Measurements from ENCODE around the gene TMEM232. TPM values are rescaled to one million over a fixed set of nuclear protein-coding genes. Genes with fewer than 3 reads are reported as not detected.

Gene TMEM232
- total RNA-seq, 1 experiment from 2014 or later: 1.6 TPM

GRCh38 chr5:110768138-110768860, 41.8 kb upstream of the TMEM232 start:
- H4K8ac ChIP-seq (replicated peaks; ENCODE audit: insufficient read length, low read depth, low read length): no peak overlapping the region
- no peak overlapping the region for H2AK5ac ChIP-seq (ENCODE audit: insufficient read length, low read length)
- H3K36me3 Mint-ChIP-seq (ENCODE audit: insufficient read depth in 1 of 3, low read depth in 3 of 3): no peaks in the 10 kb centered on the region
- H4K91ac ChIP-seq (ENCODE audit: insufficient read length, low read depth, low read length): no peak overlapping the region
- H3K23ac ChIP-seq (ENCODE audit: insufficient read length, low read depth, low read length): no peak overlapping the region
- no peaks in the 10 kb centered on the region for H3K9me3 ChIP-seq (ENCODE audit: control insufficient read depth, low read depth, low read length)
- H3K9me3 Mint-ChIP-seq: no peaks in the 10 kb centered on the region
- no peak overlapping the region for H3K4me3 Mint-ChIP-seq
- no peaks in the 10 kb centered on the region for H3K27me3 ChIP-seq (ENCODE audit: insufficient read depth, low read length)
- H3T11ph ChIP-seq (ENCODE audit: low read length): no peak overlapping the region
- H3K56ac ChIP-seq (ENCODE audit: insufficient read length, low read depth, low read length): no peak overlapping the region
- no peaks in the 10 kb centered on the region for H3K4me1 Mint-ChIP-seq
- no peak overlapping the region for H4K5ac ChIP-seq (ENCODE audit: insufficient read length, low read depth, low read length)
- H3K4me2 ChIP-seq (ENCODE audit: insufficient read depth, insufficient read length, low read length): no peak overlapping the region
- H3K18ac ChIP-seq (ENCODE audit: insufficient read length, low read depth, low read length): no peak overlapping the region
- DNase-seq: no peak
- no peak overlapping the region for H3K9ac ChIP-seq (ENCODE audit: extremely low read depth, insufficient read length, low read length)
- H3K27ac ChIP-seq (ENCODE audit: insufficient read length, low read depth, low read length): no peak overlapping the region
- no peaks in the 10 kb centered on the region for H3K27me3 Mint-ChIP-seq (ENCODE audit: low read depth)
- H3K14ac ChIP-seq (ENCODE audit: insufficient read depth, low read length): no peak overlapping the region
- no peaks in the 10 kb centered on the region for H3K23me2 ChIP-seq (ENCODE audit: insufficient read length, low read depth, low read length, poor library complexity, severe bottlenecking)
- H2BK12ac ChIP-seq (ENCODE audit: insufficient read length, low read depth, low read length): no peak overlapping the region
- 100% methylated on average over 1 of the region's 4 CpGs for WGBS (ENCODE audit: extremely low coverage, insufficient read length, low lambda C conversion rate)
- H2BK15ac ChIP-seq (ENCODE audit: low read depth, low read length): no peak overlapping the region
- no peak overlapping the region for H2BK5ac ChIP-seq (ENCODE audit: insufficient read length, low read length)
- H2AFZ ChIP-seq (ENCODE audit: low read length): no peak overlapping the region
- H3K79me2 ChIP-seq (ENCODE audit: insufficient read depth, low read length): no peaks in the 10 kb centered on the region
- H4K20me1 ChIP-seq (ENCODE audit: control insufficient read depth, insufficient read depth, insufficient read length): no peaks in the 10 kb centered on the region
- no peak overlapping the region for H3K4ac ChIP-seq (ENCODE audit: low read depth, low read length)
- H2BK120ac ChIP-seq (ENCODE audit: low read depth, low read length, poor library complexity, severe bottlenecking): no peak overlapping the region
- no peaks in the 10 kb centered on the region for H3K79me1 ChIP-seq (ENCODE audit: insufficient read depth, low read depth, low read length, poor library complexity, severe bottlenecking)
- no peaks in the 10 kb centered on the region for H3K4me1 ChIP-seq (ENCODE audit: insufficient read depth, low read length)
- no peak overlapping the region for H2BK20ac ChIP-seq (ENCODE audit: low read depth, low read length, poor library complexity, severe bottlenecking)
- H3K27ac Mint-ChIP-seq: peak overlapping the region in 1 of 3 experiments; percentile 5; a peak in 1 of 7 replicates
- no peak for TF ChIP-seq CTCF (conservative IDR thresholded peaks at IDR 0.05)

Measured in H9 (cell line).